Fibroblast of gingiva (primary cell): ENCODE data around the gene TSPAN15.

Experiments
- DNase-seq: peaks from one replicate; pipeline ENCODE4 v3.0.0-alpha.2; 2011; ENCODE audit warnings: low read depth

TSPAN15 gene

GRCh38 chr10:69553328-69553727 lies 102.1 kb downstream of the TSPAN15 start:
- no peak for DNase-seq

DNA sequence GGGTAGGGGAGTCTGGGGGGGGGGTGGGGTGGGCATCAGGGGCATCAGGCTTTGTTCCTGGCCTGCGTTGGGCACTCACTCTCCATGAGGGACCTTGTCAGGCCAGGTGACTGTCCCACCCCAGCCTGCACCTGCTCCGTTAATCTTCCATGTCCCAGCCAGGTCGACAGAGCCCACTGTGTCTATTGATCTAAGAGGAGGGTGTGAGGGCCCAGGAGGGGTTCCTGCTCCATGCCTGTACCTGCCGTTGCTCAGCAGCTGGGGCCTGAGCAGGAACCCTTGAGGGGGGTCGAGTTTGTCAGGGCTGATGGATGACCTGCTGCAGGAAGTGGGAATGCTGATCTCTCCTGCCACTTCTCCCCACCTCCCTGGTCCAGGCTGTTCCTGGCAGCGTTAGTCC lies 103.3 kb downstream of the TSPAN15 start:
- no peak for DNase-seq
